ENCODE measurements around the gene CDCP2.
"Not testable (repeated sequence)": the region's sequence is repeated elsewhere in the genome, so short reads cannot be mapped to it uniquely, and the experiment has no call there.

Gene CDCP2

DNA sequence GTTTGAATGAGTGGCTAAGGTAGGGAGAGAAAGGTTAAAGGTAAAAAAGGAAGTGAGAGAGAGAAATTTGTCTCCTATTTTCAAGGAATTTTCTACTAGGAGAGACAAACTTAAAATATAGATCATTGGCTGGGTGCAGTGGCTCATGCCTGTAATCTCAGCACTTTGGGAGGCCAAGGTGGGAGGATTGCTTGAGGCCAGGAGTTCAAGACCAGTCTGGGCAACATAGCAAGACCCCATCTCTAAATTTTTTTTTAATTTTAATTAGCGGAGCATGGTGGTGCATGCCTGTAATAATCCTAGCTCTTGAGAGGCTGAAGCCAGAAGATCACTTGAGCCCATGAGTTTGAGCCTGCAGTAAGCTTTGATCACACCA lies 58.1 kb downstream of the CDCP2 start:
- DNase-seq = not testable (repeated sequence)

DNA sequence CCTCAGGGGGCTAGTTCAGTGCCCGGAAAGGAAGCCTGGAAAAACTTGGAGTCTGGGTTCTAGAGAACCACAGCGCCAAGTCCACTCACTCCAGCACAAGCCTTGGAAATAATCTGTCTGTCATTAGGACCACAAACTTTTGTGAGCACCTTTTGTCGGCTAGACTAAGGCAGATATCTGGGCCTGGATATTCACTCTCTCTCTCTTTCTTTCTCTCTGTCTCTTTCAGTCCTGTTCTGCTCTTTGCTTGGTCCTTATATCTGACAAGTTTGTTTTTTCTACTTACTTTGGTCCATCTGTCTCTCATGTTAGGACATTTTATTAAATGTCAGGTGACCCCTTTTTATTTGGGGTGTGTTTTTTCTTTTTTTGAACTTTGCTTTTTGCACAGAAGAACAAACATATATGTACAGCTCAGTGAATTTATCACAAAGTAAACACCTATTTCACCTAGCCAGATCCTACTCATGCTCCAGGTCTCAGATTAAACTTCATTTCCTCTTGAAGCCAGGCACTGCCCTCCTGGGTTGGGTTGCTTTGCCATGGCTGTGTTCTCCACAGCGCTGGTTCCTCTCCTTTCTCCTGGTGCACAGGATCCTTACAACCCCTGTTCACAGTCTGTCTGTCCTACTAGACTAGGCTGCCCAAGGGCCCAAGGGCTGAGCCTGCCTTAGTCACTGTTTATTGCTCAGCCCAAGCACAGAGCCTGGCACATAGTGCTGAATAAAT lies 58.6 kb downstream of the CDCP2 start:
- DNase-seq = no peak

DNA sequence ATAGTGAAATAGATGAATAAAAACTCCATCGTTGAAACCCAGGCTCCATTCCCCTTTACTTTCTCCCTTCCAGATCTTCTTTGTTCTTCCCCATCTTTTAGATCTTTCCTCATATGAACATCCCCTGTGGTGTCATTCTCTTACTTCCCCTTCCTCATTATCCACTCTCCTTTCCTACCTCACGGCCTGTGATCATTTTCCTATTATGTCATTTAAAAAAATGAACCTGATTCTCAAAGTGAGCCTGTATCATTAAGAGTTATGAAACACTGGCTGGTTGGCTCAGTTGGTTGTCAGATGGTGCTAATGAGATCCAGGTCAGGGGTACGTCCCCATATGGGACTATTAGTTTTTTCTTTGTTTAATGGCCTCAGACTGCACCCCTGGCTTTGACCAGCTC lies 61.1 kb downstream of the CDCP2 start:
- no peak for DNase-seq

DNA sequence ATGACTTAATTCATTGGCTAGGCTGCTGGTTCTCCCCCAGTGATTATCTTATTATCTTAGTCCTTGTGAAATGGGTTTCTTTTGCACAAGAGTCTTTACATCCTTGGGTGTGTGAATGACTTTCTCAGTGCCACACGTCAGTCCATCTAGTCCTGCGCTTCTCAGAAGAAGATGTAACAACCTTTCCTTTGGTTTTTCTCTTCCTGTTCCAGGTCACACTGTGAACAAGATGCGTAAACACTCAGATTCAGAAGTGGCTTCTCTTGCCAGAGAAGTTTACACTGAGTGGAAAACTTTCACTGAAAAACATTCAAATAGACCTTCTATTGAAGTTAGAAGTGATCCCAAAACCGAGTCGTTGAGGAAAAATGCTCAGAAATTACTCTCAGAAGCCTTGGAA lies 64.4 kb downstream of the CDCP2 start:
- DNase-seq = no peak

DNA sequence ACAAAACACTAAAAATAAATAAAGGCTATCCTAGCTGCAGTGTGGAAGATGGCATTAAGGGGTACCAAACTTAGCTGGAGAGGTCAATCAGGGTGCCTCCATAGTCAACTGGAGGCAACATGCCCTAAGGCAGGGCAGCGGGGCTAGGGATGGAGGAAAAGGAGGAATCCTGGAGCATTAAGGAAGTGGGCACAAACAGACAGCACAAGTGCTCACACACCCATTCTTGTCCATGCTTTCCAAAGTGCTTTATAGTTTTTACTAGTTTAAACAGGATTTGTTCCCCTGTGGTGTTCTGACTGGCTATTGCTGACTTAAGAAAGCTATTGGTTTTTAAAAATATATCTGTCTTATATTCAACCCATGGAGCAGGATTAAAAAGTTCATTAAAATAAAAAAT lies 66.0 kb downstream of the CDCP2 start:
- no peak for DNase-seq

DNA sequence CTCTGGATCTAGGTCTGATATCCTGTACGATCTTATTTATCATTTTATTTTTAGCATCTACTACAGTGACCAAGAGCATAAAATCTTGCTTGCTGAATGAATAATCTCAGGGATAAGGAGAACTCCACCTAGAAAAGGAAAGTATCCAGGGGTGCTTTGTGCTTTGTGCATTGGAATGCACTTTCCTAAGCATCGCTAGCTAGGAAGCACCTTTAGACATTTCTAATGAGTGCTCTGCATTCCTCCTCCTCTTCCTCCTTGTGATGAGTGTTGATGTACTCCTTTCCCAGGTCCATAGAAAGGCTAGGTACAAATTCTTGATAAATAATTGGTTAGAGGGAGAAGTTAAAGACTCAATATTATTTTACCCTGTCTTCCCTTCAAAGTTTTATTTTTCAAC lies 68.0 kb downstream of the CDCP2 start:
- DNase-seq = no peak

Data from anterior cingulate cortex (tissue), 58 donors.